ENCODE data around the gene UBE2D1. TPM values are rescaled to one million over a fixed set of nuclear protein-coding genes. Genes with fewer than 3 reads are reported as not detected.

Gene UBE2D1
- polyA plus RNA-seq, 12 donors: 11.6 to 21.8 (median 19.4) TPM; not detected in 1

Other genes starting within 250 kb of the UBE2D1 start
- 1 to 10 TPM in 11 of 12 donors, not detected in 1; 3.9 to 9.3 (median 4.4) TPM for gene IPMK, start 67.1 kb upstream of the UBE2D1 start, polyA plus RNA-seq (ENCODE audit: insufficient read length in 12 of 12)
- gene CISD1, start 65.8 kb upstream of the UBE2D1 start, polyA plus RNA-seq (ENCODE audit: insufficient read length in 12 of 12): 10 to 100 TPM in 11 of 12 donors, not detected in 1; 18.8 to 36.7 (median 24.6) TPM
- 10 to 100 TPM in 11 of 12 donors, not detected in 1; 30.0 to 40.9 (median 36.2) TPM for gene TFAM, start 50.4 kb downstream of the UBE2D1 start, polyA plus RNA-seq (ENCODE audit: insufficient read length in 12 of 12)
- 10 to 100 TPM in 11 of 12 donors, not detected in 1; 16.2 to 25.9 (median 20.0) TPM for gene BICC1, start 177.9 kb downstream of the UBE2D1 start, polyA plus RNA-seq (ENCODE audit: insufficient read length in 12 of 12)